AG08395 (cell line): Measurements from ENCODE around the gene ZDHHC16.

Experiments used
- DNase-seq: peaks from one replicate; pipeline ENCODE4 v3.0.0; 2012; ENCODE audit warnings: mixed read lengths, low spot score

ZDHHC16 gene

GRCh38 chr10:97479939-97480338 lies 34.0 kb downstream of the ZDHHC16 start:
- DNase-seq = no peak

- DNase-seq = no peak
Observed at GRCh38 chr10:97481071-97481470, 35.1 kb downstream of the ZDHHC16 start.

GRCh38 chr10:97482381-97482780 lies 36.4 kb downstream of the ZDHHC16 start:
- no peak for DNase-seq

GRCh38 chr10:97483506-97483905 lies 37.5 kb downstream of the ZDHHC16 start:
- DNase-seq = no peak

- DNase-seq = no peak
Observed at GRCh38 chr10:97483921-97484320, 37.9 kb downstream of the ZDHHC16 start.

GRCh38 chr10:97485647-97486281 lies 39.8 kb downstream of the ZDHHC16 start:
- no peak for DNase-seq

- no peak for DNase-seq
Observed at GRCh38 chr10:97490592-97490991, 44.6 kb downstream of the ZDHHC16 start.

GRCh38 chr10:97494151-97494550 lies 48.2 kb downstream of the ZDHHC16 start:
- DNase-seq = no peak

- DNase-seq = no peak
Observed at GRCh38 chr10:97494863-97495506, 49.0 kb downstream of the ZDHHC16 start.

- peak; percentile 84 for DNase-seq
Observed at GRCh38 chr10:97497572-97498075, 51.6 kb downstream of the ZDHHC16 start.

GRCh38 chr10:97498076-97498840 lies 52.3 kb downstream of the ZDHHC16 start, which contains the start of gene MMS19:
Gene MMS19 (minus strand): TSS chr10:97498422. CDS start chr10:97498384, 38 bp downstream.
- peak; percentile 100 for DNase-seq

GRCh38 chr10:97498841-97499560 lies 53.0 kb downstream of the ZDHHC16 start, which contains the start of gene UBTD1:
Gene UBTD1 (plus strand): TSS chr10:97498924. CDS start chr10:97499204, 280 bp downstream.
- DNase-seq = peak; percentile 32

GRCh38 chr10:97499561-97500296 lies 53.8 kb downstream of the ZDHHC16 start:
- DNase-seq = peak; percentile 56

GRCh38 chr10:97500297-97500575 lies 54.3 kb downstream of the ZDHHC16 start:
- DNase-seq = no peak

- DNase-seq = no peak
Observed at GRCh38 chr10:97502916-97503315, 56.9 kb downstream of the ZDHHC16 start.

GRCh38 chr10:97503406-97503805 lies 57.4 kb downstream of the ZDHHC16 start:
- DNase-seq = no peak

GRCh38 chr10:97505152-97505551 lies 59.2 kb downstream of the ZDHHC16 start:
- no peak for DNase-seq

GRCh38 chr10:97506199-97506991 lies 60.4 kb downstream of the ZDHHC16 start:
- DNase-seq = no peak
